GM12891 (cell line): ENCODE measurements around the gene CCDC197.

Experiments
- PAX5 ChIP-seq: IDR thresholded peaks from 2 replicates; pipeline ENCODE4 v1.6.1; 2011; ENCODE audit warnings: low read length, moderate library complexity, mild to moderate bottlenecking; ENCODE audit not compliant: insufficient read depth, severe bottlenecking
- POLR2A ChIP-seq: IDR thresholded peaks from 2 replicates; pipeline ENCODE4 v1.6.1; 2011; ENCODE audit warnings: low read depth, low read length, control low read depth
- POLR2AphosphoS5 ChIP-seq: IDR thresholded peaks from 2 replicates; pipeline ENCODE4 v1.6.1; 2011; ENCODE audit warnings: low read depth, low read length, control low read depth
- SPI1 ChIP-seq: IDR thresholded peaks from 2 replicates; pipeline ENCODE4 v1.6.1; 2011; ENCODE audit warnings: low read depth, low read length, control low read depth
- TAF1 ChIP-seq: IDR thresholded peaks from 2 replicates; pipeline ENCODE4 v1.6.1; 2011; ENCODE audit warnings: low read depth, low read length, control low read depth

DNA sequence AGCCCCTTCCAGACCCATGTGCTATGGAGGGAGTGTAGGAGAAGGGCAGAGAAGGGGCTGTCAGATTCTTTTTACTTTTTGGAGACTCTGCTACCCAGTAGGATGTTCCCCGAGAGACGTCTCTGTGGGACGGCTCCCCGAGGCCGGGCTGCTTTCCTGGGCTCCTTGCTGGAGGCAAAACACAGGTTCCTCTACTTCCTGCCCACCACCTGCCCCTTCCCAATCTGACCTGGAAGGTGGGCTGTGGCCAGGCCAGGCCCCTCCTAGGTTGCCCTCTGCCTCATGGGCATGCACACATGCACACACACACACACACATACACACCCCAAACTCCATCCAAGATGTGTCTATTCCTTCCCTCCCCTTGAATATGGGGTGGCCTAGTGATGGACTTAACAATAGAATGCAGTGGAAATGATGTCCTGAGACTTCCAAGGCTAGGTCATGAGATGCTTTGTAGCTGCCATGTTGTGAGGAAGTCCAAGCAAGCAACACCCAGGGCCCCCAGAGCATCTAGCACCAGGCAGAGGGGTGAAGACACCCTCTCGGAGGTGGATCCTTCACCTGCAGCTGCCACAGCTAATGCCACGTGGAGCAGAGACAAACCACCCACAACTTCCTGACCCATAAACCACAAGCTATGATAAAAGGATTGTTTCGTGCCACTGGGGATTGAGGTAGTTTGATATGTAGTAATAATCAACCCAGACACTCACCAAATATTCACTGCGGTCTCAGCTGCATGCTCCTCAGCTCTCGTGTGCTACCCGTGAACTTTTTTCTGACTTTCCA is 19.1 kb upstream of the CCDC197 start:
- TF ChIP-seq POLR2AphosphoS5, result no peak
- 0 out of 2 replicates have a peak, but pooled peaks have one; percentile 19 for TF ChIP-seq POLR2A
- no peak for TF ChIP-seq TAF1
- no peak for TF ChIP-seq PAX5
- TF ChIP-seq SPI1, result peak; percentile 30; the same call in 1 of the 2 replicates
